Transverse colon (tissue), 4 donors: ENCODE results near the gene CFAP92.

ENCODE experiments used
- CTCF ChIP-seq, 5 experiments: fragments of 200-600 bp in 3 of 5; fragments of 450-650 bp in 2 of 5; sonication (generic) in 3 of 5; IDR thresholded peaks; 1 replicate in 2 of 5; 2 replicates in 3 of 5; pipeline ENCODE4 v1.5.1; 2016 to 2017; ENCODE audit warnings: antibody characterized with exemption in 5 of 5, inconsistent platforms in 3 of 5, mild to moderate bottlenecking in 2 of 5, moderate library complexity in 1 of 5
- EP300 ChIP-seq: sonication (generic); formaldehyde crosslinking; IDR thresholded peaks from one replicate; pipeline ENCODE4 v1.6.1; 2017; ENCODE audit warnings: antibody characterized with exemption, low read depth
- POLR2A ChIP-seq: fragments of 450-650 bp; IDR thresholded peaks from one replicate; pipeline ENCODE4 v1.6.1; 2016; ENCODE audit warnings: antibody characterized with exemption, mild to moderate bottlenecking, moderate library complexity
- POLR2AphosphoS5 ChIP-seq, 3 donors: sonication (generic); formaldehyde crosslinking; IDR thresholded peaks; one replicate each; pipeline ENCODE4 v1.6.1; 2016; ENCODE audit warnings: antibody characterized with exemption in 3 of 3

GRCh38 chr3:128879991-128880390 is 113.9 kb downstream of the CFAP92 start:
- TF ChIP-seq CTCF (IDR thresholded peaks at IDR 0.05) (no peak), POLR2A (no peak), EP300 (no peak), POLR2AphosphoS5 (IDR thresholded peaks at IDR 0.05) (no peak)
